Tibial artery (tissue), 4 donors: Measurements from ENCODE around the gene WDR27.
A peak's percentile ranks its signal among the peaks of the same experiment; 100 is the strongest.
"Not testable (repeated sequence)": the region's sequence is repeated elsewhere in the genome, so short reads cannot be mapped to it uniquely, and the experiment has no call there.

ENCODE experiments used
- DNase-seq, 2 donors: peaks; one replicate each; pipeline ENCODE4 v3.0.0-alpha.2; 2019
- H3K27ac ChIP-seq, 2 donors: fragments of 200-600 bp; sonication (generic) in 1 of 2; 1 replicate in 1 of 2; 2 replicates in 1 of 2; pipeline ENCODE4 v1.5.1; 2018 to 2019; ENCODE audit warnings: mild to moderate bottlenecking in 1 of 2
- H3K27me3 ChIP-seq, 2 donors: fragments of 200-600 bp; sonication (generic) in 1 of 2; one replicate each; pipeline versions ENCODE4 v1.5.1 to v1.6.0; 2016 to 2019
- H3K36me3 ChIP-seq, 3 donors: fragments of 200-600 bp; sonication (generic) in 2 of 3; one replicate each; pipeline ENCODE4 v1.5.1; 2016 to 2019; ENCODE audit warnings: mild to moderate bottlenecking in 2 of 3
- H3K4me1 ChIP-seq, 4 donors: fragments of 200-600 bp; sonication (generic) in 2 of 4; 1 replicate in 3 of 4; 2 replicates in 1 of 4; pipeline ENCODE4 v1.5.1; 2016 to 2019
- H3K4me3 ChIP-seq, 2 donors: fragments of 200-600 bp; sonication (generic) in 1 of 2; 1 replicate in 1 of 2; 2 replicates in 1 of 2; pipeline ENCODE4 v1.5.1; 2018 to 2019; ENCODE audit warnings: mild to moderate bottlenecking in 2 of 2
- H3K9me3 ChIP-seq, 3 donors: fragments of 200-600 bp; sonication (generic) in 1 of 3; one replicate each; pipeline ENCODE4 v1.5.1; 2016 to 2019
- intact Hi-C: fragments of 100-400 bp; cut with DNase I; formaldehyde crosslinking; loops from one replicate; pipeline ENCODE4 v1.15.0; 2023; ENCODE audit warnings: low total_unique reads
- TF ChIP-seq, protein P1 (sequence below), 2 experiments: fragments of 200-600 bp in 1 of 2; fragments of 450-650 bp in 1 of 2; IDR thresholded peaks; one replicate each; pipeline ENCODE4 v1.5.1; 2017 to 2019; ENCODE audit warnings: antibody characterized with exemption in 2 of 2, mild to moderate bottlenecking in 1 of 2, moderate library complexity in 1 of 2

WDR27 gene

DNA sequence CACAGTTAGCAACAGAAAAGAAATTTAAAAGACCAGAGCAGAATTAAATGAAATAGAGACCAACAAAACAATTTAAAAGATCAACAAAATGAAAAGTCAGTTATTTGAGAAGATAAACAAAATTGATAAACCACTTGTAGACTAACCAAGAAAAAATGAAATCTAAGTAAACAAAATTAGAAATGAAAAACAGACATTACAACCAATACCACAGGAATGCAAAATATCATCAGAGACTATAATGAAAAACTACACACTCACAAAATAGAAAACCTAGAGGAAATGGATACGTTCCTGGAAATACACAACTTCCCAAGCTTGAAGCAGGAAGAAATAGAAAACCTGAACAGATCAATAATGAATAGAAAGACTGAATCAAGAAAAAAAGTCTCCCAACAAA, 97.8 kb downstream of the WDR27 start:
- no peaks in the 10 kb centered on the region for H3K4me1 ChIP-seq
- no peaks in the 10 kb centered on the region for H3K27me3 ChIP-seq
- peaks cover 10 to 15% (median 13%) of the 10 kb centered on the region in 3 donors for H3K36me3 ChIP-seq
- H3K9me3 ChIP-seq: no peaks in the 10 kb centered on the region
- DNase-seq: no peak
- no peak overlapping the region for H3K27ac ChIP-seq
- no peak overlapping the region for H3K4me3 ChIP-seq
- TF ChIP-seq, protein P1, sequence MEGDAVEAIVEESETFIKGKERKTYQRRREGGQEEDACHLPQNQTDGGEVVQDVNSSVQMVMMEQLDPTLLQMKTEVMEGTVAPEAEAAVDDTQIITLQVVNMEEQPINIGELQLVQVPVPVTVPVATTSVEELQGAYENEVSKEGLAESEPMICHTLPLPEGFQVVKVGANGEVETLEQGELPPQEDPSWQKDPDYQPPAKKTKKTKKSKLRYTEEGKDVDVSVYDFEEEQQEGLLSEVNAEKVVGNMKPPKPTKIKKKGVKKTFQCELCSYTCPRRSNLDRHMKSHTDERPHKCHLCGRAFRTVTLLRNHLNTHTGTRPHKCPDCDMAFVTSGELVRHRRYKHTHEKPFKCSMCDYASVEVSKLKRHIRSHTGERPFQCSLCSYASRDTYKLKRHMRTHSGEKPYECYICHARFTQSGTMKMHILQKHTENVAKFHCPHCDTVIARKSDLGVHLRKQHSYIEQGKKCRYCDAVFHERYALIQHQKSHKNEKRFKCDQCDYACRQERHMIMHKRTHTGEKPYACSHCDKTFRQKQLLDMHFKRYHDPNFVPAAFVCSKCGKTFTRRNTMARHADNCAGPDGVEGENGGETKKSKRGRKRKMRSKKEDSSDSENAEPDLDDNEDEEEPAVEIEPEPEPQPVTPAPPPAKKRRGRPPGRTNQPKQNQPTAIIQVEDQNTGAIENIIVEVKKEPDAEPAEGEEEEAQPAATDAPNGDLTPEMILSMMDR (IDR thresholded peaks at IDR 0.05): no peak
- intact Hi-C loops: no loop called here

DNA sequence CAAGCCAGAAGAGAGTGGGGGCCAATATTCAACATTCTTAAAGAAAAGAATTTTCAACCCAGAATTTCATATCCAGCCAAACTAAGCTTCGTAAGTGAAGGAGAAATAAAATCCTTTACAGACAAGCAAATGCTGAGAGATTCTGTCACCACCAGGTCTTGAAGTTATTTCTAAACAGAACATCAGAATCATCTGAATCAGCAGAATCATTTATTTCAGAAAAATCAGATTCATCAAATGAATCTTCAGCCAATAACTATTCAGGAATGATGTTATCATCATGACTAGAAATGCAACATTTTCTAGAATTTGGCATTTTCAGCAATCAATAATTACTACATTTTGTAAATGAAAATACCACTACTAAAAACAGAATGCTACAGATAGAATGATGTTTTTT, 100.7 kb downstream of the WDR27 start:
- intact Hi-C loops, DNase-seq, H3K4me3 ChIP-seq, H3K27me3 ChIP-seq, H3K4me1 ChIP-seq, H3K9me3 ChIP-seq, H3K27ac ChIP-seq: not testable (repeated sequence)
- H3K36me3 ChIP-seq: peaks cover 15 to 21% (median 15%) of the 10 kb centered on the region in 3 donors

DNA sequence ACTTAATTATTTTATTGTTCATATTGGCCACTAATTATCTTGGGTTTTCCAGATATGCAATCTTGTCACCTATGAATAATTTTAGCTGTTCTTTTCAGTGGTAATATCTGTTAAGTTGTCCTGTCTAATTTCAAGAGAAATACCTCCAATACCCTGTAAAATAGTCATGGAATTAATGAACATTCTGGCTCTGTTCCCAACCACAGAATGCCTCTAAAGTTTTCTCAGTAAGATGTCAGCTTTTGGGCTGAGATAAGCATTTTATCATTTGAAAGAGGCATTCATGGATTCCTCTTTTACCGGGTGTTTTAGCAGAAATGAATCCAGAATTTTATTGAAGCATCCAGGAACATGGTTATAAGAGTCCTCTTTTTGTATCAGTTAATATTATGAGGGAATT, 109.3 kb downstream of the WDR27 start:
- no peak for DNase-seq
- no peaks in the 10 kb centered on the region for H3K36me3 ChIP-seq

DNA sequence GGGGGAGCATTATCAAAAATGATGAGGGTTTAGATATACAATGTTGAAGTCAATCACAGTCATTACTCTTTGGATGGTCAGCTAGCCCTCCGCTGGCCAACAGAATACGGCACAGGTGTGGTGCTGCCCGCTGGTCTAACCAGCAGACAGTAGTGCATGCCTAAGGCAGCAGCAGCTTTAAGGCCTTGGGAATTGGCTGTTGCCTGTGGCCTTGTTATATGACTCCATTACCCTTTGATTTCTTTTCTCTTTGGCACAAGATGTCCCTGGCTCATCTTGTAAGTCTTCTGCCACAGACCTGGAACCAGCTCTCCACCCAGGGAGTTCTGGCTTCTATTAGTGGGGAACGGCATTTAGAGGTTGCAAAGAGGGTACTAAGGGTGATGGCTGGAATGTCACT, 110.2 kb downstream of the WDR27 start:
- H3K36me3 ChIP-seq: no peaks in the 10 kb centered on the region
- intact Hi-C loops: no loop called here

More for the DNA sequence above, 109.3 kb downstream of the WDR27 start:
- H3K4me1 ChIP-seq: no peaks in the 10 kb centered on the region
- H3K4me3 ChIP-seq: no peak overlapping the region
- no peak overlapping the region for H3K27ac ChIP-seq
- H3K9me3 ChIP-seq: peaks cover 0 to 5% (median 0%) of the 10 kb centered on the region in 3 donors
- intact Hi-C loops: no loop called here
- no peaks in the 10 kb centered on the region for H3K27me3 ChIP-seq
- TF ChIP-seq, protein P1 (IDR thresholded peaks at IDR 0.05): no peak

DNA sequence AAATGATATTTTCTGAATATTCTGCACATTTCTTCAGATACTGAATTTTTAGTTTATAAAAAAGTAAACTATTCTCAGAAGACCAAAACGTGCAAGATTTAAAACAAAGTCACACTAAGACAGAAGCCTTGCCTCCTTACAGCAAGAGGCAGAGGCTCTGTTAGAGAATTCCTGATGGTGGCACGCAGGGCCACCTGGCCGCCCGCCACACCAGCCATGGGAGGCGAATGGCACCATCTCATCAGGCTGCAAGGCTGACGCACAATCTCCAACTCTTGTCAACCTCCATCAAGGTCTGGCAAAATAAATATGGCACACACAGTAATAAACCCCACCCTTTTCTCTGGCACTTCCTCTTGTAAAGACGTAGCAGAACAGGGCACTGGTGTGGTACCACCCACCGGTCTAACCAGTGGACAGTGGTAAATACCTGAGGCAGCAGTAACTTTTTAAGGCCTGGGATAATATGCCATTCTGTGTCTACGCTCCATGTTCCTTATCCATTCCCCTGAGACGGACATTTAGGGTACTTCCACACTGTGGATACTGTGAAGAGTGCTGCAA, 111.4 kb downstream of the WDR27 start:
- H3K4me1 ChIP-seq: no peaks in the 10 kb centered on the region
- no peak overlapping the region for H3K4me3 ChIP-seq
- intact Hi-C loops: no loop called here
- no peaks in the 10 kb centered on the region for H3K9me3 ChIP-seq
- TF ChIP-seq, protein P1 (IDR thresholded peaks at IDR 0.05): no peak
- peaks cover 0 to 10% (median 0%) of the 10 kb centered on the region in 3 donors for H3K36me3 ChIP-seq
- no peak for DNase-seq
- H3K27me3 ChIP-seq: no peaks in the 10 kb centered on the region
- peak overlapping the region in 1 of 2 donors; percentile 21 for H3K27ac ChIP-seq

More for the DNA sequence above, 110.2 kb downstream of the WDR27 start:
- Histone ChIP-seq H3K27me3 (no peaks in the 10 kb centered on the region), H3K9me3 (no peaks in the 10 kb centered on the region), H3K4me3 (no peak overlapping the region), H3K4me1 (no peaks in the 10 kb centered on the region), H3K27ac (no peak overlapping the region)
- TF ChIP-seq, protein P1 (IDR thresholded peaks at IDR 0.05): no peak
- DNase-seq: no peak

DNA sequence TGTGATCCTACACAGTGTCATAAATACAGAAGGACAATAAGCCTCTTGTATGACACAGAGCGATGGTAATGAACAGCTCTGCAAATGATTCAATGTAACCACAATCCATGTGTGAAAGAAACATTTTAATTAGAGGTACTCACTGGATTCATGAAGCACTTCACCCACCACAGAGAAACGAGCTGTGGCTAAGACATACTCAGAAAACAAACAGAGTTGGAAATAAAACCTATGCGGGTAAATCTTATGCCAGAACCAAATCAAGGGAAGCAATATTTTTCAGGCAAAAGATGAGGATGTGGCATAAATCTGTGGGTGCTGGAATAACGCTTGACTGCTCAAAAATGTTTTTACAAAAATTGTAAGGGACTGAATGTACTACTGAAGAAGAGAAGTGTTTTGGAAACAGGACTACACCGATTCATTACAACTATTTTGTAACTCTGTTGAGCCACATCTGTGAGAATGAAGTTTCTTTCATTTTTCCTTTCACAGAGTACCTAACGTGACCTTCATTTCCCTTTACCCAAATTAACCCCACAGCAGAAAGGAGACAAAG, 112.1 kb downstream of the WDR27 start:
- TF ChIP-seq, protein P1 (IDR thresholded peaks at IDR 0.05): no peak
- H3K9me3 ChIP-seq: peaks cover 0 to 5% (median 0%) of the 10 kb centered on the region in 3 donors
- peak overlapping the region in 1 of 2 donors; percentile 21 for H3K27ac ChIP-seq
- no peak for DNase-seq
- H3K27me3 ChIP-seq: no peaks in the 10 kb centered on the region
- H3K4me3 ChIP-seq: no peak overlapping the region
- intact Hi-C loops: no loop called here
- no peaks in the 10 kb centered on the region for H3K4me1 ChIP-seq
- peaks cover 0 to 10% (median 0%) of the 10 kb centered on the region in 3 donors for H3K36me3 ChIP-seq
